M059J (cell line): Measurements from ENCODE around the gene SRR. TPM values are rescaled to one million over a fixed set of nuclear protein-coding genes. Genes with fewer than 3 reads are reported as not detected.

Experiments used
- DNase-seq: peaks from one replicate; pipeline ENCODE4 v3.0.0-alpha.2; 2012; ENCODE audit warnings: low read depth
- total RNA-seq: library from RNA; depleted of rRNA; stranded (reverse); fragments of >200 nt; shearing (Covaris generic); gene quantifications from 2 replicates; pipeline ENCODE4 v1.2.3, GENCODE V29; 2014

The SRR gene
- total RNA-seq, 1 experiment from 2014 or later, result 27.2 TPM

DNA sequence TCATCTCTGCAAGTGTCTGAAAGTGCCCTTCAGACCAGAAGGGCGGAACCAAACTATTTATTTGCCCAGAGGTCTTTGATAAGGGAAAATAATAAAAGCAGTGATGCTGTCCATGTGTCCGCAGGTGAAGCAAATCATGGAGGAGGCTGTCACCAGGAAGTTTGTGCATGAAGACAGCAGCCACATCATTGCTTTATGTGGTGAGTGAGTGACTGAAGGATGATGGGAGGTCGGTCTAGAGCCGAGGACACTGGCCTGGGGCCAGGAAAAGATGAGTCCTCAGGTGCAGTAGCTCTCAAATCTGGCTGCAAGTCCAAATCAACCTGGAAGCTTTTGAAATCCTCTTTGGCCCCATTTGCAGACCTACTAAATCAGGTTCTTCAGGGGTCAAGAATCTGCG lies 39.7 kb downstream of the SRR start:
- peak; percentile 38 for DNase-seq

DNA sequence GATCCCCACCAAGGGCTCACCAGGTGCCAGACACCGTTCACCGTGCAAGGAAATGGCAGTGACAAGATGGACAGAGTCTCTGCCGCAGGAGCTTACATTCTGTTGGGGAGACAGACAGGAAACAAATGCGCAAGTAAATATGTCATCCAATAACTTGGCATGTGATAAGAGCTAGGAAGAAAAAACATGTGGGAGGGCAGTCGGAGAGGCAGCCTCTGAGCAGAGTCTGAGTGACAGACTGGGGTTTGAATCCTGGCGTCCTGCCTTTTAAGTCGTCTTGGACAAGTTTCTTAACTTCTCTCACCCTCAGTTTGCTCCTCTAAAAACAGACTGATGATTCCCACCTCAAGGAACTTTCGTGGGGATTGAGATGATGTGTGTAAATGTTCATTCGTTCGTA lies 40.8 kb downstream of the SRR start:
- DNase-seq, result no peak

DNA sequence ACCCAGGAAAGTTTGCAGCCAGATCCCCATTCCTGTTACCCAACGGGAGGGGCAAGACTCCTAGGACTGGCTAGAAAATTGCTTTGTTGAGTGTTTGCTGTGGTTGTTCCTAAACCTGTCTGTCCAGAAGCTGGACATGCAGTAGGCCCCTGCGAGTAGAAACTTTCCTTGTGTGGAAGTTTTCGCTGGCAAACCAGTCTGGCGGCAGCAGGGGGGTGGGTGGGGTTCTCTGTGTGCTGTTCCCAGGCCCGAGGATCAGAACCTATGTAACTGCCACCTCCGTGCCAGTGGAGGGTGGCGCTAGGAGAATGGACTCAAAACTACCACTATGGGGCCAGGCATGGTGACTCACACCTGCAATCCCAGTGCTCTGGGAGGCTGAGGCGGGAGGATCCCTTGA lies 42.7 kb downstream of the SRR start:
- no peak for DNase-seq

DNA sequence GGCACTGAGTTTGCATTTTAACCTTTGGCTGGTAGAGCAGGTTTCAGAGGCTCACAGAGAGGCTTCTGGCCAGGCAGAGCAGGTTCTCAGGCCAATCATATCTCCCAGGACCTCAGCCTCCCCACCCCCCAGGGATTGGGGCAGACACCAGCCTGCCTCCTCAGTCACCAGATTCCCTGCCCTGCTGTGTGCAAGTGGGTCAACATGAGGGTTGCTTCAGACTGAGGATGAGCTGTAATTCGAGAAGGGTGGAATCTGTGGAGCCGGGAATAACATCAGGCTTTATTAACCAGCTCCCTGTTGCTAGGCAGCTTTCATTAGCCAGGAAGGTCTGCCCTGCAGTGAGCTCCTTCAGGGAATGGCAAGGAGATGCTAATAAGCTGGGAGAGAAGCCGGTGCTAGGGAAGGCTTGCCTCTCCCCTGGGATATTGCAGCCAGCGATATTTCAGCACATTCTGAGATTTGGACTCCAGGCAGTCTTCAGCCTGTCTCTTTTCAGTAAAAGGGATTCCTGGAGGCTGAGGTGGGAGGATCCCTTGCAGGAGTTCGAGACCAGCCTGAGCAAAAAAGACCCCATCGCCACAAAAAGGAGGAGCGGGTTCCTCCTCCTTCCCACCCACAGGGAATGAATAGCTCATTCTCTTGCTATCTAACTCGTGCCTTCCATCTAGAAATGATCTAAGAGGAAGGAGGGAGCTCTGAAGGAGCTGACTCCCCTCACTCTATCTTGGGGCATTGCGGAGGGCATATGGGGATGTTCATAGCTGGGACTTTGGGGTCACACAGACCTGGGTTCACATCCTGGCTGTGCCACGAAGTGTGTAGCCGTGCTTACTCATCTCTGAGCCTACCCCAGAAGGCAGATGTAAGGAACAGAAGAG lies 44.3 kb downstream of the SRR start:
- DNase-seq, result peak; percentile 53

DNA sequence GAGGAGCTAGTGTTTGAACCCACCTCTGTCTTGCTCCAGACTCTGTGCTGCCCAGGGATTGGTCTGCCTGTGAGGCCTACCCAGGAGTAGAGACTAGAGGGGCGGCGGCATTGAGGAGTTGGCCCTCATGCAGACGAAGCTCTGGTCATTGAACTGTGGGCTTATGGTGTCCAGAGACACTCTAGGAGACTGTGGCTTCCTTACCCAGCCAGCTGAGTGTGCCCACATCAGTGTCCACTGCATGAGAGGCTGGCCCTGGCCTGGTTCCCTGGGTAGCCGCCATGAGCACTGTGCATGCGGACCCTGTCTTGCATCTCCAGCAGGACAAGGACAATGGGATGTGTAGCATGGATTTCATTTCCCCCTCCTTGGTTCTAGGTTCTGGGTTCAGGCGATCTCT lies 47.5 kb downstream of the SRR start:
- no peak for DNase-seq

DNA sequence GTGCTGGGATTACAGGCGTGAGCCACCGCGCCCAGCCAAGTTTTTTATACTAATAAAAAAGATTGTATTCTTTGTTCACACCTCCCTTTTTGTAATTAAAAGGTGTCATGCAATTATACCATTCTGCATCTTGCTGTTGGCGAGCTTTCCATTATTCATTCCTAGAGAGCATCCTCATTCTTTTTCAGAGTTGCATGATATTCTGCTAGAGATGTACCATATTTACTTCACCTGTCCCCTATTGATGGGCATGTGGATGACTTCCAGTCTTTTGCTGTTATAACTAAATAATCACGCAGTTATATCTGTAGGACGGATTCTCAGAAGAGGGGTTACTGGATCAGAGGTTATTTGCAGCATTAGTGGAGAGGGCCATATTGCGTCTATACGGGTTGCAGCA lies 50.6 kb downstream of the SRR start:
- DNase-seq, result no peak

DNA sequence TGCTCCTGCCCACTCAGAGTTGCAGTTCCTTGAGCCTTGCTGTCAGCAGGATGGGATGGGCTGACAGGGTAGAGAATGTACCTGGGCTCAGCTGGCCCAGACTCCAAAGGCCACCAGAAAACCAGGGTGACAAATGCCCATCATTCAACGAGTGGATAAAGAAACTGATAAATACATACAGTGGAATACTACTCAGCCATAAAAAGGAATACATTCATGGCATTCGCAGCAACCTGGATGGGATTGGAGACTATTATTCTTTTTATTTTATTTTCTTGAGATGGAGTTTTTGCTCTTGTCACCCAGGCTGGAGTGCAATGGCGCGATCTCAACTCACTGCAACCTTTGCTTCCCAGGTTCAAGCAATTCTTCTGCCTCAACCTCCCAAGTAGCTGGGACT lies 53.5 kb downstream of the SRR start:
- no peak for DNase-seq

DNA sequence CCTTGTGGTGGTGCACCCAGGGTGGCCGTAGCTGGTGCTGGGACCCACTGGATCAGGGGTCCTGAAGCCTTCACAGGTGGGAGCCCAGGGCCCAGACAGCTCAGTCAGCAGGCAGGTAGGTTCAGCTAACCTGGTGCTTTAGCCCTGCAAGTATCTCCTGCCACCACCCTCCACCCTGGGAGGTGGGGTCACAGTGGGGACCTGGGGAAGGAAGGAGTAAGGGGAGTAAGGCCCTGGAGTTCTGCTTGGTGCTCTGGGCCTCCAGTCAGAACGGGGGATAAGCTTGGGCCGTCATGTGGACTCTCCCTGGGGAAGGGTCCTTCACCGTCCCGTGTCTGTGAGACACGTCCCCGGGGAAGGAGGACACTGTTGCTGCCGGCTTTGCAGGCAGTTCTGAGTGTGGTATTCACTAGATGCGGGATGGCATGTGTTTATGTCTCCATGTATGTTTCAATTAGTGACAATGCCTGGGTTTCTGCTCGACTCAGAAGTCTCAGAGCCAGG lies 54.2 kb downstream of the SRR start:
- DNase-seq, result no peak

DNA sequence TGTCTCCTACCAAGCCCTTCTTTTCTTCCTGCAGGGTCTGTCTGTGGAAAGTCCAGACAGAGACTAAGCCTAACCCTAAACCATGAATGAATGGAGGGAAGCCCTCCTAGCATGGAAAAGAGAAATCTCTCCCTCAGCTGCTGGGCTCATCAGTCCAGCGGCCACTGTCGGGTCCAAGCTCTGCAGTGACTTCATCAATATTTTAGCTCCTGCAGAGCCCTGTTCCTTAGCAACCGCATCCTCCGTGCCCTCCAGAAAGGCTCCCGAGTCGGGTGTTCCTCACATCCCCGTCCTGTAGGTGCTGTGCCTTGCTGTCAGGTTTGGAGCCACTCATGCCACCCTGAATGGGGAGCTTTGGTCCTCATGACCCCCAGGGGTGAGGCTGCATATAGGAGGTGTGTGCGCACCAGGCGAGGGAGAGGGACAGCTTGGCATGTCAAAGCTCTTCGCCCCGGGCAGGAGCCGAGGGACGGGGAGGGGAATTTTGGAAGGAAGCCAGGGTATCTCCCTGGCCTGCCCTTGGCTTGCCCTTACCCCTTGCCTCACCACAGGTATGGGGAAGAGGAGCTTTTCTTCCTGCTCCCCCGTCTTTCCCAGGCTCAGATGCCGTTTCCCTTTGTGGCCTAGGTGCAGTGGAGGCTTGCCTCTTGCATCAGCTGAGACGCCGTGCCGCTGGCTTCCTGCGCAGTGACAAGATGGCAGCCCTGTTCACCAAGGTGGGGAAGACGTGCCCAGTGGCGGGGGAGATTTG lies 57.4 kb downstream of the SRR start:
- no peak for DNase-seq

DNA sequence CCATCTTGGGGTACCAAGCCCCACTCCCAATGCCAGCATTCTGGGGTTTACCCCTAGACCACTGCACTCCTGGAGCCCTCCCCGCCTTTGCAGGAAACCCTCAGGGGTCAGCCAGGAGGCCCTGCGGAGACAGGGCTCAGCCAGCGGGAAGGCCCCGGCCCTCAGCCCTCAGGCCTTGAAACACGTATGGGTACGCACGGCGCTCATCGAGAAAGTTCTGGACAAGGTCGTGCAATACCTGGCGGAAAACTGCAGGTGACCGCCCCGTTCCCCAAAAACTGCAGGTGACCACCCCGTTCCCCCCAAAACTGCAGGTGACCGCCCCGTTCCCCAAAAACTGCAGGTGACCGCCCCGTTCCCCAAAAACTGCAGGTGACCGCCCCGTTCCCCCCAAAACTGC lies 58.3 kb downstream of the SRR start:
- no peak for DNase-seq

DNA sequence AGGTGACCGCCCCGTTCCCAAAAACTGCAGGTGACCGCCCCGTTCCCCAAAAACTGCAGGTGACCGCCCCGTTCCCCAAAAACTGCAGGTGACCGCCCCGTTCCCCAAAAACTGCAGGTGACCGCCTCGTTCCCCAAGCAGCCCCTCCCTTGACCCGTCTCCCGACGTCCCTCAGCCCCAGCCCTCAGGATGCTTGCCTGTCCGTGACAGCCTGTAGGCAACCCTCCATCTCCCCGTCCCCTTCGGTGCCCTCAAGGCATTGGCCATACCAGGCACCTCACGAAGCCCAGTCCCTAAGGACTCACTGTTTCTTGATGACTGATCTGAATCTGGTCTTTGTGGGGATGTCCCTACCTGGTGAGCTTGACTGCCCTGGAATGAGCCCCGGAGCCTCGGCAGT lies 58.7 kb downstream of the SRR start:
- no peak for DNase-seq

DNA sequence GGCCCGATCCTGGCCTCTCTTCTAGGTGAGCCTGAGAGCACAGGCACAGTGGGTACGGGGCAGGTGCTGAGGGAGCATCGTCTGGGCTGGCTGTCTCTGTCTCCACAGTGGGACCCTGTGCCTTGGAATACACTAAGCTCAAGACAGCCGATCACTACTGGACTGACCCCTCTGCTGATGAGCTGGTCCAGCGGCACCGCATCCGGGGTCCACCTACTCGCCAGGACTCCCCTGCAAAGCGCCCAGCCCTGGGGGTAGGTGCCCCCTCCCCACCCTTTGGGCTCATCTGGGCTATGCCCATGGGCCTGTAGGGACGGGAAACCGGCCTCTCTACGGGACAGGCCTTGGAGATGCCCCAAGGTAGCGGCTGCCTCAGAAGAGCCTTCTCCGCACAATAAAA lies 59.1 kb downstream of the SRR start:
- no peak for DNase-seq

DNA sequence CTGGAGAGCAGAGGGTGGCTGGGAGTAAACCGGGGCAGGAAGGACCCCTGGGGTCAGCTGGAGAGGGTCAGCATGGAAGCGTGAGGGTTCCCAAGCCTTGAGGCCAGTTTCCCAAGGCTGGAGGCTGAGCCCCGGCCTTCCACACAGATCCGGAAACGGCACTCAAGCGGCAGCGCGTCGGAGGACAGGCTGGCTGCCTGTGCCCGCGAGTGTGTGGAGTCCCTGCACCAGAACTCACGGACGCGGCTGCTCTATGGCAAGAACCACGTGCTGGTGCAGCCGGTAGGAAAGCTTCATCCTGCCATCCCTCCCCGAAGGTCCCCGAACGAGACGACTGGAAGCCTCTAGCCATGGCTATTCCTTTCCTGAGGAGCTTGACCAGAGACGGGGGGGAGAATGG lies 59.6 kb downstream of the SRR start:
- DNase-seq, result no peak

DNA sequence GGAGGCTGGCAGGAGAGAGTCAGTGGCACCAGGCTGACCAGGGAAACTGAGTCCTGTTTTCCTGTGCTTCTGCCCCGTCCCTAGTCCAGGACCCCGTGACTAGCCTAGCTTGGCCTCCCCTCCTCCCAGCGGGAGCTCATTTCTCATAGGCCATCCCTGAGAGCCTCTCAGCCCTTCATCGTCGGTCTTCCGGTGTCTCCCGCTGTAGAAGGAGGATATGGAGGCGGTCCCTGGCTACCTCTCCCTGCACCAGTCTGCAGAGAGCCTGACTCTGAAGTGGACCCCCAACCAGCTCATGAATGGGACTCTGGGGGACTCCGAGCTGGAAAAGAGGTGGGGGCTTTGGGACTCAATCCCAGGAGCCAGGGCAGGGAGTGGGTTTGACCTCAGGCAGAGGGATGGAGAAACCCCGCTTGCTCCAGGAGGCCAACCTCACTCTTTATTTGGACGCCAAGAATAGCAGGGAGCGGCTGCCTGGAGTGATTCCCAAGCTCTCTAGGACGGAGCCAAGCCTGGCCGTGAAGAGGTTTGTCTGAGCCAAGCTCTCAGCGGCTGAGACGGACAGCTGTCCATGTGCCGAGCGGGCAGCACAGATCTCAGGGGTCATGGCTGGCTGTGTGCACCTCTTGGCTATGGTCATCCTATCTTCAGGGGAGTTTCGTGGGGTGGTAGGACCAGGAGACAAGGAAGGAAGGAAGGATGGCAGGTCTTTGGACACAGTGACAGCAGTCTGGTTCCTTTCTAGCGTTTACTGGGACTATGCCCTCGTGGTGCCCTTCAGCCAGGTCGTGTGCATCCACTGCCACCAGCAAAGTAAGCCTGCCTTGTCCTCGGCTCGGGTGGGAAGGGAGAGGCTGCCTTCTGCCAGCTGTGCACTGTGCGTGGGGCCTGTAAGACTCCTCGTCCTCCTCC lies 60.4 kb downstream of the SRR start:
- no peak for DNase-seq

DNA sequence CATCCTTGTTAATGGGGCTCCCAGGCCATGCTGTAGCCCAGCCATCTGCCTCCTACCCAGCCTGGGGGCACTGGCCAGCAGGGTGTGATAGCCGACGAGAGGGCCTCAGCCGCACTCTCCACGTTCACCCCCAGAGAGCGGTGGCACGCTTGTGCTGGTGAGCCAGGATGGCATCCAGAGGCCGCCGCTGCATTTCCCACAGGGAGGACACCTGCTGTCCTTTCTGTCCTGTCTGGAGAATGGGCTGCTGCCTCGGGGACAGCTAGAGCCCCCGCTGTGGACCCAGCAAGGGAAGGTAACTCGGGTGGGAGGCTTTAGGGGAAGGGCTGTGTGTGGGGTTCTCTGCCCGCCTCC lies 61.0 kb downstream of the SRR start:
- DNase-seq, result no peak

DNA sequence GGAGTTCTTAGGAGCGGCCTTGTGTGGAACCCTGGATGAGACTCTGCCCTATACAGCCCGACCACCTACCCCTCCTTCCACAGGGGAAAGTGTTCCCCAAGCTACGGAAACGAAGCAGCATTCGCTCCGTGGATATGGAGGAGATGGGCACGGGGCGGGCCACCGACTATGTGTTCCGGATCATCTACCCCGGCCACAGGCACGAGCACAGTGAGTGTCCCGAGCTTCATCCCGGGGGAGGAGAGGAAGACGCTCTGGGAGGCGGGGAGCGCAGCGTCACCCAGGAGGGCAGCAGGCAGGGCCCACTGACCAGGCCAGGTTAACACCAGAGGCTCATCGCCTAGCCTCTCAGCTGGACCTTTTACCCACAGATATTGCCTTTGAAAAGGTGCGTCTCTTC lies 61.4 kb downstream of the SRR start:
- no peak for DNase-seq

DNA sequence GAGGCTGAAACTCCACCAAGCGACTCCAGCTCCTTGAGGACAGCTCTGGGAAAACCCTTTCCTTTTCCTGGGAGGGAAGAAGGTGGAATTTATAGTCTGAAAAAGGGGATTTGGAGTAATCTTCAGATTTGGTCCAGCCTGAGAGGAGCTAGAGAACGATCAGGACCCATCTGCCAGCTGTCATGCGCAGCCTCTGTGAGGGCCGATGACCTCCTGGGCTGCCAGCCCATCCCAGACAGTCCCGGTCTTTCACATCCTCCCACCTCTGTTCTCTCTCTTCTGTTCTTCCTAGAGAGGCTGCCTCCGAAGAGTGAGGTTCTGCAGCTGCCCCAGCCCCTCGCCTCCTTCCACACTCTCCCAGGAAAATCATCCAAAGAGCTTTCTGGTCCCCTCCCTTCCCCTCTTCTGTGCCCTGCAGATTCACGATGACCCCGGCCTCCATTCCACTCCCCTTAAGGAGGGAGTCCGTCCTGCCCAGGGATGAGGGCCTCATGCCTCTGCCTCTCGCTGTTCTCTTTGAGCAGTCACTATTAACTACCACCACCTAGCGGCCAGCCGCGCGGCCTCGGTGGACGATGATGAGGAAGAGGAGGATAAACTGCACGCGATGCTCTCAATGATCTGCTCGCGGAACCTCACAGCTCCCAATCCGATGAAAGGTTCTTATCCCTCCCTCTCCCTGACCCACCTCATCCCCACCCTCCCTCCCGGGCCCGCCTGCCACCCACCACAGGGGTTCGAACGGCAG lies 63.2 kb downstream of the SRR start:
- DNase-seq, result no peak

DNA sequence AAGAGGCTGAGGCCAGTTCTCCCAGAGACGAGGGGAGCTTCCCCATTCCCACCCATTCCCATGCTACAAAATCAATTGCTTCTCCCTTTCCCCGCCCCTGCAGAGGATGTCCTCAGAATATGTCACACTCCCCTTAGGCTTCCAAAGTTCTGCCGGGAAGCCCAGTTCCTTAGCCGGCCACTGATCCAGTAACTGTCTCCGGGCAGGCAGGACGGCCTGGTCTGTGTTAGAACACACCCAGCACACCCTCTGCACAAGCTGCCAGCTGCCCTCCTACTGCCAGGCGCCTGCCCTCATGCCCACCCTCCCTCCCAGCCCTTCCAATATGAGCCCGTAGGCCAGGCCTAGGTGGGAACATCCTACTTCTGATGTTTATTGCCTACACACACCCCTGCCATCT lies 64.6 kb downstream of the SRR start:
- no peak for DNase-seq

DNA sequence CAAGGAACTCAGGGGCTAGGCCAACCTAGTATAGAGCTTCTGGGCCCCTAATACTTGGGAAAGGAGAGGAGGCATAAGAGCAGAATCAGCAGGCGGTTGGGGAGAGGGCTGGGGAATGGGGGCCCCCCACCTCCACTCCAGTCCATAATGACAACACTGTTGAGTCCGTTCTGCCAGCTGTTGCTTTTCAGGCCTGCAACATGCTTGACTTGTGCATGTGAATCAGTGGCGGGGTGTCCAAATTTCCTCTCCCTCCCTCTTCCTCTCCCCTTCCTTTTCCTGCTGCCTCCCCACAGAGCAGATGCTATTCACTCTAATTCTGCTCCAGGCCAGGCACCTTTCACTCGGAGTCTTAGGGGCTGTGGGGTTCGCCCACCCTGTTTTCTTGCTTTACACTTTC lies 65.3 kb downstream of the SRR start:
- no peak for DNase-seq

DNA sequence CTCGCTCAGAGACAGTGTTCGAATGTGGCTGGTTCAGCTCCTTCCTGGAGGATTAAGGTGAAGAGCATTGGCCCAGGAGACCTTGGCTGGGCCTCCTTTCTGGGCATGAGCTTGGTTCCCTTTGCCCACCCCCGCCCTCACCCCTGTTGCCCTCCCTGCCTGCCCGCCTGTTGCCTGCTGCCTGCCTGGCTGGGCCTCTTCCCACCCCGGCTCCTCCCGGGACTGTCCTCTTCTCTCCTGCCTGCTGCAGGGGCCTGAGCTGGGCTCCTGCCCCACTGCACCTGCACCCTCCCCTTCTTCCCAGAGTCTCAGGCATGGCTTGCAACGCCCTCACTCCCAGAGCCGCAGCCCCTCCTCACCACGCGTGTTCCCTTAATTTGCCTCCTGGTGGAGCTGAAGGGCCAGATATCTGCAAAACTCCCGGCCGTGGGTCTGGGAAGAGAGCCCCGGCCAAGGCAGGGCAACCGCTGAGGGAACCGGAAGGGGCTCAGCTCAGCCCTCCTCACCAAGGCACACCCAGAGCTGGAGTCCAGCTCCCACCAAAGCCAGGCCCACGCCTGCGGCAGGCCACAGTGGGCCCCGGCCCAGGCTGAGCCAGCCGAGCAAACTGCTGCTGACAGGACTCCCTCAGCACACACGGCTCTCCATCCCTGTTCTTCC lies 65.9 kb downstream of the SRR start:
- no peak for DNase-seq

DNA sequence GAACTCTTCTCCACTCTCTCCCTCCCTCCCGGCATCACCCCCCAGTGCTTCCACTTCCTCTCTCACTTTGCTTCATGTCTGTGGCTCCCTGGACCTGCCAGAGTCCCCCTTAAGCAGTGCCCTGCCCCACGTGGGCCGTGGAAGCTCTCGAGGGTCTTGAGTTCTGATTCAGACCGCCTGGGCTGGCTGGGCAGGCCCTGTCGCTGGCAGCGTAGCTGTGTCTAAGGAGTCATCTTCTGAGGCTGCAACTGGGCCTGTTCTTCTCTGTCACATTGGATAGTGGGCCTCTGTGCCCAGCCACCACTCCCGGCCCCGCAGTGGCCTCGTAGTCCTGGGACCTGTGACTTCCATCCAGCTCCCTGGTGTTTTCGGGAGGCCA lies 66.5 kb downstream of the SRR start:
- DNase-seq, result no peak
